Esophagus squamous epithelium (tissue), 4 donors: ENCODE data around the gene PTPRT.

ENCODE experiments used
- CTCF ChIP-seq, 6 experiments: fragments of 450-650 bp in 4 of 6; fragments of 200-600 bp in 2 of 6; sonication (generic) in 2 of 6; IDR thresholded peaks; one replicate each; pipeline ENCODE4 v1.5.1; 2016 to 2019; ENCODE audit warnings: antibody characterized with exemption in 6 of 6, mild to moderate bottlenecking in 4 of 6, moderate library complexity in 4 of 6
- POLR2A ChIP-seq, 4 donors: fragments of 450-650 bp; IDR thresholded peaks; one replicate each; pipeline ENCODE4 v1.6.1; 2017; ENCODE audit warnings: antibody characterized with exemption in 4 of 4, mild to moderate bottlenecking in 4 of 4, moderate library complexity in 3 of 4

GRCh38 chr20:42628683-42629082, 561.0 kb downstream of the PTPRT start:
- TF ChIP-seq CTCF (IDR thresholded peaks at IDR 0.05) (no peak), POLR2A (IDR thresholded peaks at IDR 0.05) (no peak)
